Thyroid gland (tissue), 4 donors: ENCODE data around the gene NGEF.

Source experiments
- CTCF ChIP-seq, 6 experiments: fragments of 200-600 bp in 3 of 6; fragments of 450-650 bp in 3 of 6; sonication (generic) in 3 of 6; IDR thresholded peaks; one replicate each; pipeline ENCODE4 v1.5.1; 2016 to 2019; ENCODE audit warnings: antibody characterized with exemption in 6 of 6, mild to moderate bottlenecking in 2 of 6, inconsistent platforms in 1 of 6, moderate library complexity in 1 of 6
- POLR2A ChIP-seq, 2 donors: fragments of 450-650 bp; IDR thresholded peaks; one replicate each; pipeline ENCODE4 v1.6.1; 2017; ENCODE audit warnings: antibody characterized with exemption in 2 of 2, mild to moderate bottlenecking in 2 of 2, moderate library complexity in 1 of 2

GRCh38 chr2:232889876-232890401, 123.1 kb downstream of the NGEF start:
- TF ChIP-seq POLR2A (IDR thresholded peaks at IDR 0.05) = no peak
- TF ChIP-seq CTCF (IDR thresholded peaks at IDR 0.05) = no peak
